ENCODE measurements around the gene RNF224.

The RNF224 gene

DNA sequence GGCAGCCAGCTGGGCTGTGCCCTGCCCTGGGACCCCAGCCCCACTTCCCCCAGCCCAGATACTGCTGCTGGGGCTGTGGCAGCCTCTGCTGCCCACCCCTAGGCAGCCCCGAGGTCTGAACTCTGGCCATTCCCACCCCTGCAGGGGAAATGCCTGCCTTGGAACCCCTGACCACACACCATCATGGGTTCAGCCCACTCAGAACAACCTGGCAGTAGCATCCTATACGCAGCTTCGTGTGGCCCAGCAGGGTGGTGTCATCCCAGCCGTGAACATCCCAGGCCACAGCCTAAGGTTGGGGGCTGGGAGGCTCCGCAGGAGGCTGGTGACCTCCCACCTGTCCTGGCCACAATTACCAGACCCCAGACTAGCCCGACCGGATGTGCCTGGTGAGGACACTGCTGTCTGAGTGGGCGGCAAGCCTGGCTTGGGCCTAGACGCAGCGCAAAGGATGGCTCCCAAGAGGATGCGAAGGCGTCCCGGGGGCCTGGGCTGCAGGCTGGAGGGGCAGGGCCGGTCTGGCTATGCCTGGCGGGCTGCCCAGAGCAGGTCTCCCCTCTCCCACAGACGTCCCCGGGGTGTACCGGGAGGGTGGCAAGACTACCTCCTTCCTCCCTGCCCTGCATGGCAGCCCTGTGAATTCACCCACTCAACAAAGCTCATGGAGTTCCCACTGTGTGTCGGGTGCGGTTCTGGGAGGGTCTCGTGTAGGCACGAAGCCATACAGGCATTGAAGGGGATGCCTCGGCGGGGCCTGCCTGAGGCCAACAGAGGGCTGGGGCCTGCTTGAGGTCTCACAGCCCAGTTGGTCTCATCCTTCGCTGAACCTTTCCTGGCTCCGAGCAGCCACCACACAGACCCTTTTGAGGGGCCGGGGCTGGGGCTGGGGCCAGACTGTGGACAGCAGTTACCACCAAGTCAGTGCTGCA is 1.9 kb downstream of the RNF224 start:
- no peak for DNase-seq

DNA sequence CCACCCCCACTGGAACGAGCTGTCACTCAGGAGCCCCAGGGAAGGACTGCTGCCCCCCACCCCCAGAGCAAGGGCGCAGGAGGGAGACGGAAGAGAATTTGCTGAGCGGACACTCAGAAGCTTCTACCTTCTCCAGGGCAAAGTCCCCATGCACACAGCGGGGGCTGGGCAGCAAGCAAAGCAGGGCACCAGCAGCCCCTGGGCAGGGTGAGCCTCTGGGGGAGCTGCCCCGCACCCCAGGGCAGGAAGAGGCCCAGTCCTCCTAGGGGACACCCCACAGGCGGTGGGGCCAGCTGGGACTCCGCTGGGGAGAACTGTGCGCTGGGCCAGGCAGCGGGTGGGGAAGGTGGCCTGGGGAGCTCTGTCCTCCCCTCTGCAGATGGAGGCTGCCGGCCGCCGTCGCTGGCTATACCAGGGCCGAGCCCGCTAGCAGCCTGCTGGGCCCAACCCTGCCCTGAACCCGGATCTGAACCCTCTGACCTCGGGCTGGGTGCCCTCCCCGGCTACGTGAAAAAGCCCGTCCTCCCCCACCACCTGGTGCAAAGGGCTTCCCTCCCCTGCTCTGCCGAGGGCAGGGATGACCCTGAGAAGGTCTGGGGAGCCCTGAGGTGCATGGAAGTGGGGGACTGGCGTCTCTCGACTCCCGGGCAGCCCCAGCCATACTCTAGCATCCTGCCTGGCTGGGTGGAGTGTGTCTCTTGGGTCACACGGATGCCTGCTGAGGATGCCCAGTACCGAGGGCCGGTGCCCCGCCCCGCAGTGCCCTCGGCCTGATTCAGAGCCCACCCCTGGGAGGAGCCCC is 2.8 kb downstream of the RNF224 start:
- DNase-seq, result no peak

DNA sequence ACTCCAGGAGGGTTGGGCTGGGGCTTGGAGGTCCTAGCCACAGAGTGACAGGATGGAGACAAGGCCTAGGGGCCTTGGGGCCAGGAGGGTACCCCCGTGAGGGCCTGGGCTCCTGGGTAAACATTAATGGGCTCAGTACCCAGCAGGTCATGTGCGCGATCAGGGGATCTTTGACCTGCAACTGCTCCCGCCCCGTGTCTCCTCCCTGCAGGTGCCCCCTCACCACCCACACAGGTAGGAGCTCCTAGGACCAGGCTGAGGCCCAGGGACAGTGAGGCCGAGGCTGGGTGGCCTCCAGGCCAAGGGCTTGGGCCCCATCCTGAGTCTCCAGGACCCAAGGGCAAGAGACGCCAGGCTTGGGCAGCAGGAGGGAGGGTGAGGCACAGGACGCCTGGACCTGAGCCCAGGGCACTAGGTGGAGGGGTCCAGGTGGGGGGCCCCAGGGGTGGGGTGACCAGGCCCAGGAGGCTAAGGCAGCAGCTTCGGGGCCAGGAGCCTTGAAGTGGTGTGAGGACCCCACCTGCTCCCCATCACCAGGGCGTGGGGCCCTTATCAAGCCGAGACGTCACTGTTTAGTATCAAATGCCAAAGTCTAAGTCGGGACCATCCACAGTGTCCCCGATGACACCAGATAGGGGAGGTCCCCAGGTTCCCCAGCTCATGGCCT is 3.5 kb downstream of the RNF224 start, which contains the start of gene SLC34A3:
SLC34A3 (plus strand) TSS at position 197 of the 667 bp plus-strand sequence. CDS start 802 bp downstream, outside the sequence.
- no peak for DNase-seq

DNA sequence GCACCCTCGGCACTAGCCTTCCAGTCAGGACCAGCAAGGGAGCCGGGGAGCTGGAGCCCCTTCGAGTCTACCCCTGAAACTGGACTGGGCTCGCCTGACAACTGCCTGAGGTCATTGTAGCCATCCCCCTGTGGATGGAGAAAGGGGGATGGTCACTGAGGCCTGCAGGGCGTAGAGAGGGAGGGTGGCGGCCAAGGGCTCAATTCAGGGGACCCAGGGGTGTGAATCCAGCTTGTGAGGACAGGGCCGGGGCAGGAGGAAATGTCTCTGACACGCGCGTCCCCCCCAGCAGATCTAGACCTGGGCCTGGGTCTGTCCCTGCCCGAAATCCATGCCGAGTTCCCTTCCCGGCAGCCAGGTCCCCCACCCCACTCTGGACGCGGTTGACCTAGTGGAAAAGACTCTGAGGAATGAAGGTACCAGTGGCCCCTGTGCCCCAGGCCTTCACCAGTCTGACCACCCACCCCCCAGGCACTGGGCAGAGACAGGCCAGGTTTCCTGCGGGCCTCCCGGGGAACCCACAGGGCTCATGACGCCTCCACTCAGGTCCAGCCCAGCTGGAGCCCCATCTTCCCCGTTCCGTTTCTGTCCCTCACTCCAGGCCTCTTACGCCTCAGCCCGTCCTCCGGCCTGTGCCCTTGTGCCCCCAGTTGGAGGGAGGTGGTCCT is 4.2 kb downstream of the RNF224 start:
- DNase-seq, result no peak

DNA sequence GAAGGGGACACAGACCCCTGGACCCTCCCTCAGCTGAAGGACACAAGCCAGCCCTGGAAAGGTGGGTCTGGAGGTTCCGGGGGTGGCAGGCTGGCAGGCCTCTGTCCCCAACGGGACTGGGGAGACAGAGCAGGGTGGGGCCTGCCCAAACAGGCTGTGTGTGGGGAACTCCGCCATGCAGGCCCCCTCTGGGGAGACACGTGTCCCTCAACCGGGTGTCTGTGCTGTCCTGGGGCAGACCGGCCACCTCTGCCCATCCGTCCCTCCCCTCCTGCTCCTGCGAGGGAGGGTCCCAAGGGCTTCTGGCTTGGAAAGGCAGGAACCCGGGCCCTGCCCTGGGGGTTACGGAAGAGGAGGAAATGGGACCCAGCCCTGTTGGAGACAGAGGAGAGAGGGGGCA is 4.8 kb downstream of the RNF224 start:
- no peak for DNase-seq

DNA sequence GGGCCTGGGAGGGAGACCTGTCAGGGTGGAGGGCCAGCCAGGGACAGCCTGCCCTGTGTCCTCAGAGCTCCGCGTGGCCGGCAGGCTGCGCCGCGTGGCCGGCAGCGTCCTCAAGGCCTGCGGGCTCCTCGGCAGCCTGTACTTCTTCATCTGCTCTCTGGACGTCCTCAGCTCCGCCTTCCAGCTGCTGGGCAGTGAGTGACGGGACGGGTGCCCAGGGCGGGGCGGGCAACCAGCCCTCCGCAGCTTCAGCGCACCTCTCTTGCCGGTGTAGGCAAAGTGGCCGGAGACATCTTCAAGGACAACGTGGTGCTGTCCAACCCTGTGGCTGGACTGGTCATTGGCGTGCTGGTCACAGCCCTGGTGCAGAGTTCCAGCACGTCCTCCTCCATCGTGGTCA is 5.2 kb downstream of the RNF224 start:
- DNase-seq, result no peak

DNA sequence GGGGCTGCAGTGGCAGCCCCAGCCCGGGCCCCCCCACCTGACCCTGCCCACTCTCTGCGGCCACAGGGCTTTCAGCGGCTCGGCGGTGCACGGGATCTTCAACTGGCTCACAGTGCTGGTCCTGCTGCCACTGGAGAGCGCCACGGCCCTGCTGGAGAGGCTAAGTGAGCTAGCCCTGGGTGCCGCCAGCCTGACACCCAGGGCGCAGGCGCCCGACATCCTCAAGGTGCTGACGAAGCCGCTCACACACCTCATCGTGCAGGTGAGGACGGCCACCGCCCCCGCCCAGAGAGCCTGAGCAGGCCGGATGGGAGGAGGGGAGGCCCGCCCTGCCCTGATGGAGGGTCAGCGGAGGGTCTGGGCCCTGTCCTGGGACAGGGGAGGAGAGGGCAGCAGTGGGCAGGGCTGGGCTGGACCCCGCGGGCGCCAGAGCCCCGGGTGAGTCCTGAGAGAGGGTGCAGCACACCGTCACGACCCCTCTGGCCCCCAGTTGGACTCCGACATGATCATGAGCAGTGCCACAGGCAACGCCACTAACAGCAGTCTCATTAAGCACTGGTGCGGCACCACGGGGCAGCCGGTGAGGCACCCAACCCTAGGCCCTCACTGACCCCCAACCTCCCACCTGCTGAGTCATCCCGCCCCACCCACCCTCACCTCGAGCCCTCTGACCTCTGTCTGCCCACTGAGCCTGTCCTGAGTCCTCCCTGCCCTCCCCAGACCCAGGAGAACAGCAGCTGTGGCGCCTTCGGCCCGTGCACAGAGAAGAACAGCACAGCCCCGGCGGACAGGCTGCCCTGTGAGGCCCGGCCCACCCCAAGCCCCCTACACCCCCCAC is 6.1 kb downstream of the RNF224 start:
- no peak for DNase-seq

DNA sequence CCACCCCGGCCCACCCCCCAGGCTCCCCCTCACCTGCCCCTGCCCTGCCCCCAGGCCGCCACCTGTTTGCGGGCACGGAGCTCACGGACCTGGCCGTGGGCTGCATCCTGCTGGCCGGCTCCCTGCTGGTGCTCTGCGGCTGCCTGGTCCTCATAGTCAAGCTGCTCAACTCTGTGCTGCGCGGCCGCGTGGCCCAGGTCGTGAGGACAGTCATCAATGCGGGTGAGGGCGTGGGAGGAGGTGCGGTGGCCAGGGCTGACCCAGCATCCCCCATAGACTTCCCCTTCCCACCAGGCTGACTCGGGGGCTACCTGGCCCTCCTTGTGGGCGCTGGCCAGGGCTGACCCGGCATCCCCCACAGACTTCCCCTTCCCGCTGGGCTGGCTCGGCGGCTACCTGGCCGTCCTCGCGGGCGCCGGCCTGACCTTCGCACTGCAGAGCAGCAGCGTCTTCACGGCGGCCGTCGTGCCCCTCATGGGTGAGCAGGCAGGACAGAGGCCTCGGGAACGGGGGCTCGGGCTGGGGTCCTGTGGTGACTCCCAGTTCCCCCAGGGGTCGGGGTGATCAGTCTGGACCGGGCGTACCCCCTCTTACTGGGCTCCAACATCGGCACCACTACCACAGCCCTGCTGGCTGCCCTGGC is 6.9 kb downstream of the RNF224 start:
- no peak for DNase-seq

DNA sequence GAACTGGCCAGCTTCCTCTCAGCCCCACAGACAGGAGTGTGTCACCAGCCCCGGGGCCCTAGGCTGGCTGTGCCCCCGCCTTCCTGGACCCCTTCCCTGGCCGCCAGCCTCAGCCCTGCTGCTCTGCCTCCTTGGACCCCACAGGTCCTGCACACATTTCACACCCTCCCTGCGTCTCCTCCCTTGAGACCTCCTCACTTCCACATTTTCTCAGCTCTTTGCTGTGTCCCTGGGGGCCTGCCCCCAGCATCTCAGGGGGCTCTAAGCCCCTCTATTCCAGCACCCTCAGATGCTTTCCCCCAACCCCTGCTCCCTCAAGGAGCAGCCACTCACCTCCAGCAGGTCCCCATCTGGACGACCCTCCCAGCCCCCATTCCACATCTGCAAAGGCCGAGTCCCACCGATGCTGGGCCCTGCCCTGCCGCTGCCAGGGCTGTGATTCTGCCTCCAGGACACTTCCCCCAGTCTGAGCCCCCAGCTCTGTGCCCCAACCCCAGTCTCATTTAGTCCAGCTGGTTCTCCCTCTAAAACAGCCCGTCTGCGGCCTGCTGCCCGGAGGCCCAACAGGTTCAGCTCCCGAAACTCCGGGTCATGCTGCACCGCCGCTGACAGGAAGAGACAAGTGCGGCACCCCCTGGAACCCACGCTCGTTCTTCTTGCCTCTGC is 7.6 kb downstream of the RNF224 start:
- DNase-seq, result no peak

DNA sequence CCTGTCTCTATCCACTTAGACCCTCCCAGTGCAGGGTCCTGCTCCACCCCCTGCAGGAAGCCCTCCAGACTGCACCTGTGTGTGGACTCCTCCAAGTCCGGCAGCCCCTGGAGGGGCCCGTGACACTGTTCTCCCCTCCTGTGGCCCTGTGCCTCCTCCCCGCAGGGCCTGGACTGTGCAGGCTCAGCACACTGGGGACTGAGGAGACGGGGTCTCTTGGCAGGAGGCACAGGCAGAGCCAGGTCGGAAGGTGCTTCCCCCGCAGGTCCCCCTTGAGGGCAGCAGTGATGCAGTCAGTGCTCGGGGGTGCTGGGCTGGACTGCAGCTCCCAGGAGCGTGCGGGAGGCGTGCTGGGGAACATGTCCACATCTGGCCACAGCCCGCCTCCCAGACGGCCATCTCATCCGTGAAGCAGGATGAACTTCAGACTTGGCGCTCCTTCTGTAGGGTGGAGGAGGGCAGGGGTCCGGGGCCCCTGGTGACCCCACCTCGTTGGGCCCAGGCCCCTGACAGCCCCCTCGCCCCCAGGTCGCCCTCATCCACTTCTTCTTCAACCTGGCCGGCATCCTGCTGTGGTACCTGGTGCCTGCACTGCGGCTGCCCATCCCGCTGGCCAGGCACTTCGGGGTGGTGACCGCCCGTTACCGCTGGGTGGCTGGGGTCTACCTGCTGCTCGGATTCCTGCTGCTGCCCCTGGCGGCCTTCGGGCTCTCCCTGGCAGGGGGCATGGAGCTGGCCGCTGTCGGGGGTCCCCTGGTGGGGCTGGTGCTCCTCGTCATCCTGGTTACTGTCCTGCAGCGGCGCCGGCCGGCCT is 8.3 kb downstream of the RNF224 start:
- DNase-seq, result no peak

DNA sequence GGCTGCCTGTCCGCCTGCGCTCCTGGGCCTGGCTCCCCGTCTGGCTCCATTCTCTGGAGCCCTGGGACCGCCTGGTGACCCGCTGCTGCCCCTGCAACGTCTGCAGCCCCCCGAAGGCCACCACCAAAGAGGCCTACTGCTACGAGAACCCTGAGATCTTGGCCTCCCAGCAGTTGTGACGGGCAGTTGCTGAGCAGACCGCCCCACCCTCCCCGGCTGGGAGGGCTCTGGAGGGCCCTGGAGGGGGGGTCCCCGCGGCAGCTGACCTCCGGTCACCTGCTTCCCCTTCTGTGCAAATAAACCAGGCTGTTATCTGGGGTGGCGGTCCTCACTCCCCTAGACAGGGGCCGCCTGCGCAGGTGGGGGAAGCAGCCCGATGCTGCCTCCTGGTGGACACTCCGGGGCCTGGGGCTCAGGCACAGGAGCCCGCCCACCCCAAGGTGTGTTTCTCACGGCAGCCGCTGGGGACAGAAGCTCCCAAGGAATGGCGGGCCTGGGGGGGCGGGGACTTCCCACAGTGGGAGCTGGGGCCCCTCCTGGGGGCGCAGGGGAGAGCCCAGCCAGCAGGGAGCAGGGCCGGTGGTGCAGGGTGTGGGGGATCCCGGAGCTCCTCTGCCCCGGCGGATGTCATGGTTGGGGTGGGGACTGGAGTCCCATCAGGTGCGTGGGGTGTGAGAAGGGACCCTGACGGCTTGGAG is 9.1 kb downstream of the RNF224 start:
- peak; percentile 80 for DNase-seq

DNA sequence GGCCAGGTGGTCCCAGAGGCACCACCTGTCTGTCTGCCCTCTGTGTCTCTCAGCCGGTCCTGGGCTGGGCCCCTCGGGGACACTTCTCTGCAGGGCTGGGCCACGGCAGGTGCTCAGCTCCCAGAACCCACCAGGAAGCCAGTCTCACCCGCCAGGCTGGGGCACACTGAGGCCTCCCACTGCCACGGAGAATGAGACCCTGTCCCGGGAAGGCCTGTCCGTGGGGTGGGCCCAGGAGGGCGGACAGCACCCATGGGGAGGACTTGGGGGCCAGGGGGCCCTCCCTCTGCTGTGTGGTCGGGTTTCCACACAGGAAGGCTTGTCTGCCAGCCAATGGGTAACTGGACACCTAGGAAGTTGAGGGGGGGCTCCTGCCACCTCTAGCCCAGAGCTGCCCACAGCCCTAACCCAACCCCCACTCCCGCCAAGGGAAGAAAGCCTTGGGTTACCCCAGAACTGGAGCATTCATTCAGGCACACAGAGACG is 9.7 kb downstream of the RNF224 start:
- DNase-seq, result peak; percentile 5

DNA sequence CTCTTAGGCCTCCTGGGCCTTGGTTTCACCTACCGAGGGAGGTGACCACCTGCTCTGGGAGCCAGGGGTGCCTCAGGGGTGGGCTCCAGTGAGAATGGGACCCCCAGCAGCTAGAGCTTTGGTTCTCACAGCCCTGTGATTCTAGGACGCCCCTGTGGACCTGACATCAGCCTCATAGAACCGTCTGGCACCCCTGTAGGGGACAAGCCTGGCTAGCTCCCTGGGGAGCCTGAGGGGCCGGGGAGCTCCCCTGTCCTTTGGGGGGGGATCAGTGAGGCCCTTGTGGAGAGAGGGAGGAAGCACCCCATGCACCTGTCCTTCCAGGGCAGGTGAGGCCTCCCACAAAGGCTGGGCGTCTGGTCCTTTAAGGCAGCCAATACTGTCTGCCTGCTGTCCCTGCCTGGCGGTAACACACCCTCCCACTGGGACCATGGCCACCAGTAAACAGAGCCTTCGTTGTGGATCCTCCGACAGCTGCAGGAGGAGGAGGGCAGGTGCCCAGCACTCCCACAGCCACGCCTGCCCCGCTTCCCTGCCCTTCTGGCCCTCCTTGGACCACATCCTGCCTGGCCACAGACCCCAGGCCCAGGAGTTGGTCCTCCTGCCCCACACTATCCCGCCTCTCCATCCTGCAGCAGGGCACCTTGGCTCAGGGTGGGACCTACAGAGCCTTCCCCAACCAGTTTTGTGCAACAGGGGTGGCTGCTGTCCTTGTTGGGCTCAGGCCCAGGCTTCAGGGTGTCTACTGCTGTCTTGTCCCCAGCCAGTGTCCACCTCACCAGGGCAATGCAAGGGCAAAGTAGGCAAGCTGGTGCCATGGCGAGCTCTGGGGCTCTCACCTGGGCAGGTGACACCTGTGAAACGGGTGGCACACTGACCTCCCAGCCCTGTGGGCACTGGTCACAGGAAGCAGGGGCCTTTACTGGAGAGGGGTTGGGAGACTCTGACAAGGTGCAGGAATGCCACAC is 10.7 kb downstream of the RNF224 start:
- no peak for DNase-seq

DNA sequence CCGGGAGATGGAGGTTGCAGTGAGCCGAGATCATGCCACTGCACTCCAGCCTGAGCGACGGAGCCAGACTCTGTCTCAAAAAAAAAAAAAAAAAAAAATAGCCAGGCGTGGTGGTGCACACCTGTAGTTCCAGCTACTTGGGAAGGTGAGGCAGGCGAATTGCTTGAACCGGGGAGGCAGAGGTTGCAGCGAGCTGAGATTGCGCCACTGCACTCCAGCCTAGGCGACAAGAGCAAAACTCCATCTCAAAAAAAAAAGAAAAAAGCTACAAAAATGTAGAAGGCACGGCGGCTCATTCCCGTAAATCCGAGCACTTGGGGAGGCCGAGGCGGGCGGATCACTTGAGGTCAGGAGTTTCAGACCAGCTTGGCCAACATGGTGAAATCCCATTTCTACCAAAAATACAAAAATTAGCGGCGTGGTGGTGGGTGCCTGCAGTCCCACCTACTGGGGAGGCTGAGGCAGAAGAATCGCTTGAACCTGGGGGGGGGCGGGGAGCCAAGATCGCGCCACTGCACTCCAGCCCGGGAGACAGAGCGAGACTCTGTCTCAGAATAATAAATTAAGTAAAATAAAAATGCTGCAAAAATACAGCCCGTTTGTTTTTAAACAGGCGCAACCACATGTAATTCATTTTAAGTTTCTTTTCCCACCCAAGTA is 12.4 kb downstream of the RNF224 start:
- DNase-seq, result peak; percentile 54

DNA sequence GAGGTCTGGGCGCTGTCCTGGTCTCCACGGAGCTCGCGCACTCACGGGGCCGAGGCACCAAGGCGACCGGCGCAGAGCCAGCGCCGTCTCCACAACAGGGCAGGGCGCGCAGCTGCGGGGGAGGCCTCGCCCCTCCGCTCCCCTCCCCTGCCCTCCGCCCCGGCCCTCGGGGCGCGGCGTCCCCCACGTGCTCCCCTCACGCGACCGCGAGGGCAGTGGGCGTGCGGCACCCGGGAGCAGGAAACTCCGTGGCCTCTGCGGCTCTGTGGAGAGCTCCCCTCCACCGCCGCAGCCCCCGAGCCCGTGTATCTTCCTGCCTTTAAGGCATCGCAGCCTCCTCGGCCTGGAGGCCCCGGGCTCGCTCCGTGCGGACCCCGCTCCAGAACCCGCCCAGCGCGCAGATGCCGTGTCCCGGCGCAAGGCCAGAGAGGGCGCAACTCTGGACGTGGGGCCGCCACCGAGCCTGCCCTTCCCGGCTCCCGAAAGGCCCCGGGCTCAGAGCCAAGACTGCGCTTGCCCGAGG is 13.1 kb downstream of the RNF224 start:
- DNase-seq, result peak; percentile 69

DNA sequence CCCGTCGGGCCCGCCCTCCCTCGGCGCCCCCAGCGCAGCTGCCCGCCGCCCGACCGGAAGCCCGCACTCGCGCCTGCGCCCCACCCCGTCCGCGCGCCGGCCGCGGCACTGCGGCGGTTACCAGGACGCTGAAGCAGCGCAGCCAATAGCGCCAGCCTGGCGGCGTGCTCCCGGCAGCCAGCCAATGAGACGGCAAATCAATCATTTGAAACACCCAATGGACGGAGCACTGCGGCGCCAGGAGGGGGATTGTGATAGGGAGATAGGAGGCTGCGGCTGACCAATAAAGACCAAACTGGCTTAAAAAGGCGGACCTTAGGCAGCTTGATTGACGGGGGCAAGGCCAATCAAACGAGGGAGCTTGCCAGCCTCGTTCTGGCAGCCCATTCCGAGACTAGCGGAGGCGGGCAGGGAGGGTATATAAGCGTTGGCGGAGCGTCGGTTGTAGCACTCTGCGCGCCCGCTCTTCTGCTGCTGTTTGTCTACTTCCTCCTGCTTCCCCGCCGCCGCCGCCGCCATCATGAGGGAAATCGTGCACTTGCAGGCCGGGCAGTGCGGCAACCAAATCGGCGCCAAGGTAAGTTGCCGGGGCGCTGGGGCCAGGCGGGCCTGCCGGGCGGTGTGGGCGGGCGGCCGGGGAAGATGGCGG is 13.7 kb downstream of the RNF224 start, which contains the start of gene TUBB4B:
TUBB4B (plus strand) TSS at position 447 of the 649 bp plus-strand sequence; CDS start at position 521, 74 bp downstream.
- peak; percentile 99 for DNase-seq
